Limb (tissue), 2 donors: Measurements from ENCODE around the gene GPR85.
"Not testable (repeated sequence)": the region's sequence is repeated elsewhere in the genome, so short reads cannot be mapped to it uniquely, and the experiment has no call there.

Source experiments
- DNase-seq, 2 donors: peaks; one replicate each; pipeline ENCODE4 v3.0.0-alpha.2; 2016; ENCODE audit errors: extremely low spot score in 2 of 2

GPR85 gene, protein sequence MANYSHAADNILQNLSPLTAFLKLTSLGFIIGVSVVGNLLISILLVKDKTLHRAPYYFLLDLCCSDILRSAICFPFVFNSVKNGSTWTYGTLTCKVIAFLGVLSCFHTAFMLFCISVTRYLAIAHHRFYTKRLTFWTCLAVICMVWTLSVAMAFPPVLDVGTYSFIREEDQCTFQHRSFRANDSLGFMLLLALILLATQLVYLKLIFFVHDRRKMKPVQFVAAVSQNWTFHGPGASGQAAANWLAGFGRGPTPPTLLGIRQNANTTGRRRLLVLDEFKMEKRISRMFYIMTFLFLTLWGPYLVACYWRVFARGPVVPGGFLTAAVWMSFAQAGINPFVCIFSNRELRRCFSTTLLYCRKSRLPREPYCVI

DNA sequence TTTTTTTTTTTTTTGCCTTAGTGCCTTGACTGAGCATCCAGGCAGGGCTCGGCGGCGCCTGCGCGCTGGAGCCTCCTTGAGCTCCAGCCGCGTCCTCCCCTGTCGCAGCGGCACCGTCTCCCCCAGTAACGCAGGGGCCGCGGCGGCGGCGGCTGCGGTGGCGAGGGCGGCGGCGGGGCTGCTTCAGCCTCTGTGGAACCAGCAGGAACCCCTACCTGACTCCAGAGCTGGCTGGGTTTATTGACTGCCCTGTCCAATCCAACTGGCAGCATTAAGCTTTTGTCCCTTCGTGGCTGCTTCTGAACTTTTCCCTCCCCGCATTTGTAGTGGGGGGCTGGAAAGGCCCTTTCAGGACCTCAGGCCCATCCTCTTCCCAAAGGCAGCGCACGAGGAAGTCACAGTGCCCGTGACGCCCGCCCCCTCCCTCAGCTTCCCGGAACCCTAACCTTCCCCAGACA, at the start of gene GPR85:
Gene GPR85 (minus strand): TSS at position 397 of the 458 bp plus-strand sequence. CDS start 2,106 bp downstream, outside the sequence.
- DNase-seq, result peak; percentile 58 to 86

GRCh38 chr7:113134025-113134424, 47.4 kb upstream of the GPR85 start:
- DNase-seq, result no peak

DNA sequence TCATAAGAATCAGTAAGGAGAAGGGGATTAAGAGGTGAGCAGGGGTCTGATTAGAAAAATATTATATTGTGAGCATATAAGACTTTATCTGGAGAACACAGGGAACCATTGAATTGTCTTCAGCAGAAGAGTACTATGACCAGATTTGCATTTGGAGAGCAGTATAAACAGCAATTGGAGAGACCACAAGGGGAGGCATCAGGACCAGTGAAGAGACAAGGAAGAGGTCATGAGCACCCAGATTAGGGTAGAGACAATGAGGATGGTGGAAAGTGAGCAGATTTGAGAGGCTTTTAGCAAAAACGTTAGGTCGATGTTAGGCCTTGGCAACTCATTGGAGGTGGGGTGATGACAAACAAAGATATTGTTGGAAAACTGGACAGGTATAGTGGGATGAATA, 44.7 kb upstream of the GPR85 start:
- DNase-seq, result no peak

- DNase-seq, result no peak
These were observed 41.4 kb upstream of the GPR85 start for GRCh38 chr7:113128031-113128430.

GRCh38 chr7:113125728-113126127, 39.1 kb upstream of the GPR85 start:
- DNase-seq, result no peak

GRCh38 chr7:113122744-113123143, 36.1 kb upstream of the GPR85 start:
- no peak for DNase-seq

GRCh38 chr7:113120647-113121046, 34.0 kb upstream of the GPR85 start:
- no peak for DNase-seq

GRCh38 chr7:113119429-113119828, 32.8 kb upstream of the GPR85 start:
- no peak for DNase-seq

GRCh38 chr7:113118074-113118959, 31.7 kb upstream of the GPR85 start, which contains the start of gene SMIM30:
TSS of gene SMIM30 (minus strand) at chr7:113118554. CDS start at chr7:113117578, 976 bp downstream.
- peak; percentile 90 to 96 for DNase-seq

DNA sequence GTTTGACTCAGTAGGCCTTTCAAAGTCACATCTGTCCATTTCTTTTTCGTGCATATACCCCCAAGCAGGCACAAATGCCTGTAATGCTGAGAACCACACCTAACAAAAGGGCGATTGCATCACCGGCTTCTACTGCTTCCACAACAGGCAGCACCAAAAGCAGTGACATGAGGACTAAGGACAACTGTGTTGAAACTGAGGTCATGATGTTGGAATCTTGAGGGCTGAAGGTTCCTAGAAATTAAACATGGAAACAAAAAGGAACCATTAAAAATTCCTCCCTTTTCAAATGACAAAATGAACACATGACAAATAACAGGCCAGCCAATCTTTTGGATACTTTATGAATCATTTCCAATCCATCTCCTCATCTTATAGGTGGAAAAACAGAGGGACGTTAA, 30.7 kb upstream of the GPR85 start:
- not testable (repeated sequence) for DNase-seq

DNA sequence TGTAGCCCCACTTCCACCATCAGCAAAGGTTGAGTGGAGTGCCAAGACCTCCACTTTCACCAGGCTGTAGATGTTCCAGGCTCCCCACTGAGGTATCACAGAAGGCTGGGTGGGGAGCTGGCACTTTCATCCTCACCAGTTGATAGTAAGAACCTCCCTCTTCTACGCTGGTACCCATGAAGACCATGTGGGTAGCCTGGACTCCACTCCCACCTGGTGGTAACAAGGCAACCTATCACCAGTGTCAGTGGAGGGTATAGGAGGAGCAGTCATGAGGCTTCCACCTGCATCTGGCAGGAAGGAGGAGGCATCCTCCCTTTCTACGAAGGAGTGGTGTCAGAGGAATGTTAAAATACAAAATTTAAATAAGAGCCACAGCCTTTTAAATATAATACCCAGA, 27.3 kb upstream of the GPR85 start:
- no peak for DNase-seq

DNA sequence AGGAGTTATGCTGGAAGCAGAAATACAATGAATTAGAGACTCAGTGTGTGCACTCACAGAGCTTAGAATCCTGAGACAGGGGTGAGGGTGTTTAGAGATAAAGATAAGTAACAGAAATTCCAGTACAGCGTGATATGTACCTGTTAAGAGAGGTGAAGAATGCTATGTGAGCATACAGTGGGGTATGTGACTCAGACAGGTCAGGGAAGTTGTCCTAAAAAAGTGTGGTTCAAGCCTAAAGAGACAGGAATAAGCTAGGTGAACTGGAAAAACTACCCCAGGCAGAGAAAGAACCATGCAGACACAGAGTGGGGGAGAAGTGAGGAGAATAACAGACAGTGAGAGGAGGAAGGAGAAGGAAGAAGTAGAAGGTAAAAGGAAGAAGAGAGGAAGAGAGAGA, 23.1 kb upstream of the GPR85 start:
- DNase-seq, result no peak

GRCh38 chr7:113100121-113100603, 13.5 kb upstream of the GPR85 start:
- DNase-seq, result no peak

DNA sequence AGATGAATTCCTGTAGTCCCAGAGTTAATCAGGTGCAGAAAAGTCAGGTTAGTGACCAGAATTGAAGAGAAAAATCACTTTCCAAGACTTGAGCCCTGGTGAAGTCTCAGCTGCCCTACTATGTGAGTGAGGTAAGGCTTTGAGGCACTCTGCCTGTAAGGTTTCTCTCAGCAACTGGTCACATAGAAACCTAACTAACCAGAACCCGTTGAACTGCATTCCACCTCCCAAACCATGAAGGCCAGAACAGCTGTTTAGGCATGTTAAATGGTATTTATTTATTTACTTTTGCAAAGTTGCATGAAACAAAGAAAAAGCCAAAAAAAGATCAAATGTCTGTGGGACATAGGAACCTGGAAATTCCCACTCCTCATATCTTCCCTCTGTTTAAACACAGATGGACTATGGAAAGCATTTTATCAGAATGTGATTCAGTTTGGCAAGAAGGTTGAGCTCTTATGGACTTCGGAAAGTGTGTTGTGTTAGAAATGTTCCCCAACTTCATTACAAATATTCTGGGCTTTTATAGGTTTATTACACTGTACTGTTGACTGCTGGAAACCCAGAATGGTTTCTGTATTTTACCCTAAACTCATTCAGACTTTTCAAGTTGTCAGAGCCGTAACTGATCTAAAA, 12.8 kb upstream of the GPR85 start:
- no peak for DNase-seq

DNA sequence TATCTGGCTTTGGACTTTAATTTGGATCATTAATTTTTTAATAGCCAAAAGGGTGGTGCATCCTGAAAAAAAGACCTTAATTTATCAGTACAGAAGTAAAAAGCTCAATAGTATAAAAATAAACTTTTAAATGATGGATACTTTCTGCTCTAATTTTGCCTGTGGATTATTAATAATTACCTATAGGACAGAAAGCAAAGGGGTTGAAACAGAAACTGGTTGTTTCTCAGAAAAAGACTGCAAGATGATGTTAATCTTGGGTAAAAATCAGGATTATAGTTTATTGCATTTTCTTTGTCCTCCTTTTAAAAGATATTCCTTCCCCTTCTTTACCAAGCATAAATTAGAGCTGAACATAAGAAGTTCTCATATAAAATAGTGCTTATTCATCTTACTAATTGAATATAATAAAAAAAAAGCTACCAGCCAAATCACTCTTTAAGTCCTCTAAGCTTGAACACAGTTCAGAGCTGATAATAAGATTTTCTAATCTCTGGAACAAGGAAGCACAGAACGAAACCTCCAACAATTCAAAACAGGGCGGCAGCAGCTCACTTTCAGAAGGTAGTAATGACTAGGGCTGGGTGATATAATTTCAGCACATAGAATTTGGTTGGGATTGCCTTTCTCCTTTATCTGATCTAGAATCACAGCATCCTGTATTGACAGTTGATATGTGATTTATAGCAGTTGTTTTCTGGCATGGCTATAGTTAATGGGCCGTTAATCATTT, 8.1 kb upstream of the GPR85 start:
- no peak for DNase-seq

GRCh38 chr7:113093561-113093960, 6.9 kb upstream of the GPR85 start:
- DNase-seq, result no peak

DNA sequence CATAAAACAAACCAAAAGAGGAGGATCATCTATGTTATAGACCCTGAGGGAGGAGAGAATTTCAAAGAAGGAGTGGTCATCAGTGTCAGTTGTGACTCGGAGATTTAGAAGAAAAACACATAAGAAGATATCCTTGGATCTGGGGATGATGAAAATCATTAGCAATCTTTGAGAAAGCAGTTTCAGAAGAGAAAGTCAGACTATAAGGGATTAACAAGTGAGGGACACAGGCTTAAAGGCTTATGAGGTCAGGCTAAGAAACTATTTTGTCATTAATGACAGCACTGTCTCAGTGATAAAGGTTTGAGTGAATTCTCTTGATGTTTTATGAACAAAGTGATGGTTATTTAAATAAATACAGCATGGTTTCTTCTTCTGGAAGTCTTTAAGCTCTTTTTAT, 6.1 kb upstream of the GPR85 start:
- DNase-seq, result no peak

DNA sequence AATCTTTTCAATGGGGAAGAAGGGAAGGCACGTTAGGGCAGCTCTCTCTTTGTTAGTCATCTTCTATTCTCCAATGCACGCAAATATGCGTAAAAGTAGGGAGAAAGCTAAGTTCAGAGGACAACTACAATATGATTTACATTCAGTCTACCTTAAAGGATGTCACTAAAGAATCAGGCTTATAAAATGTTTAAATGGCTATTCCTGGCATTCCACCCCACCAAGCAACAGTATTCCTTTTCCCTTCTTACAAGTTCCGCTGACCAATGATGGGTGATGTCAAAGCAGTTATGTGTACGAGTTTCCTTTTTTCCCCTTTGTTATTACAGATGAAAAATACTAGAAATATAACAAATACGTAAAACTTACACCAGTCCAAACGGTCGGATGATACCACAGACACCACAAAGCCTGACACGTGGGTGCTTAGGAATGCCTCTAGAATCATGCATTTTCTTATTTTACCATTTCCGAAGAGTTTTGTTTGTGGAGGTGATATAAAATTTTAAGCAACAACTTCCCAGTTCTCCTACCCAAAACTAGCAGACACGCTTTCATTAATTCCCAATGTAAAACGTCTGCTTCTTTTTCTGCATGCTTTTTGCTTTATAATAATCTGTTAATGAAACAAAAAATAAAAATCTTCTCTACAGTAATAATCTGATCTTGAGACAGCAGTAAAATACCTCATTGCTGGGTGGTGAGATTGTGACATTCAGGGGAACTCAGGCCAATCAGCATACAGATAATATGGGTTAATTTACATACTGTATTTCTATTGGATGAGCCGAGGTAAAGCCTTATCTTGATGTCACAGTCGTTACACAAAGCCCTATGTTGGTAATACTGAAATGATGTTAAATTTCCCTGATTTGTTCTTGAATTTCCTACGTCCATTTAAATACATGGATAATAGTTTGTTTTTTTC, 708 bp upstream of the GPR85 start:
- peak in 1 of 2 donors; percentile 72 for DNase-seq

- DNase-seq, result peak in 1 of 2 donors; percentile 50
These were observed 741 bp downstream of the GPR85 start for GRCh38 chr7:113085781-113086390.
